HepG2 (cell line): ENCODE data around the gene VASN. TPM values are rescaled to one million over a fixed set of nuclear protein-coding genes. Genes with fewer than 3 reads are reported as not detected.
A peak's percentile ranks its signal among the peaks of the same experiment; 100 is the strongest.

Source experiments
- ATAC-seq: fragments of 200-7000 bp; cut with Tn5 transposase; 3 replicates; pipeline ENCODE4 v1.9.1; 2020; ENCODE audit warnings: mild to moderate bottlenecking, moderate library complexity
- BruUV-seq: library from RNA; stranded (reverse); fragments of 400-500 nt; replicated peaks from 2 replicates; lab custom pipeline; 2021; lab: Mats Ljungman, UMichigan
- CTCF ChIA-PET: fragments of 300-600 bp; formaldehyde crosslinking; extraction: SDS; loops from one replicate; lab custom pipeline; 2021; ENCODE audit warnings: low total read pairs, inconsistent platforms, low intra/inter-chr PET ratio; lab: Yijun Ruan, JAX
- POLR2A ChIA-PET: fragments of 350-600 bp; sonication (Branson Sonifier 250); formaldehyde crosslinking; loops from one replicate; lab custom pipeline; 2020; ENCODE audit warnings: antibody characterized with exemption, inconsistent platforms; lab: Yijun Ruan, JAX
- DNase-seq: peaks from one replicate; pipeline ENCODE4 v3.0.0-alpha.2; 2015; ENCODE audit warnings: low spot score
- FAIRE-seq: peaks from 3 replicates; lab custom pipeline; 2011; peaks lifted over from hg19 to GRCh38; lab: Jason Lieb, UNC
- H2AFZ ChIP-seq: one replicate; pipeline ENCODE4 v1.6.1; 2011; ENCODE audit warnings: low read length, inconsistent platforms
- H3K27ac ChIP-seq: fragments of 300-600 bp; 3 replicates; pipeline ENCODE4 v1.8.0; 2011; ENCODE audit warnings: mixed run types, mild to moderate bottlenecking, mixed read lengths, low read length, inconsistent platforms; ENCODE audit not compliant: insufficient read depth; ENCODE audit errors: extremely low read length
- H3K27me3 ChIP-seq, 2 experiments: fragments of 200-600 bp in 1 of 2; 2 replicates in 1 of 2; 3 replicates in 1 of 2; pipeline versions ENCODE4 v1.6.0 to v1.8.0; 2011; ENCODE audit warnings: low read length in 2 of 2, mild to moderate bottlenecking in 2 of 2, moderate library complexity in 2 of 2, inconsistent platforms in 1 of 2; ENCODE audit not compliant: insufficient read depth in 2 of 2, control insufficient read depth in 1 of 2
- H3K36me3 ChIP-seq, 2 experiments: fragments of 200-600 bp in 1 of 2; replicated peaks in 1 of 2; 2 replicates in 1 of 2; 3 replicates in 1 of 2; pipeline versions ENCODE4 v1.5.1 to v1.8.0; 2011; ENCODE audit warnings: low read length in 2 of 2, inconsistent platforms in 1 of 2; ENCODE audit not compliant: insufficient read depth in 2 of 2, control insufficient read depth in 1 of 2
- H3K4me1 ChIP-seq: 2 replicates; pipeline ENCODE4 v1.5.1; 2012; ENCODE audit warnings: low read length, inconsistent platforms; ENCODE audit not compliant: insufficient read depth
- H3K4me2 ChIP-seq: 2 replicates; pipeline ENCODE4 v1.6.0; 2011; ENCODE audit warnings: low read depth, low read length, inconsistent platforms
- H3K4me3 ChIP-seq, 3 experiments: fragments of 200-600 bp in 1 of 3; sonication (generic), shearing (Covaris generic) in 1 of 3; replicated peaks in 1 of 3; 2 replicates each; pipeline ENCODE4 v1.5.1; 2011 to 2016; ENCODE audit warnings: low read length in 3 of 3, inconsistent platforms in 2 of 3, low read depth in 2 of 3, mild to moderate bottlenecking in 2 of 3, control low read depth in 1 of 3, mixed read lengths in 1 of 3; ENCODE audit not compliant: insufficient read depth in 1 of 3
- H3K79me2 ChIP-seq: one replicate; pipeline ENCODE4 v1.6.1; 2011; ENCODE audit warnings: low read length, inconsistent platforms; ENCODE audit not compliant: insufficient read depth
- H3K9ac ChIP-seq: 2 replicates; pipeline ENCODE4 v1.6.0; 2011; ENCODE audit warnings: mild to moderate bottlenecking, low read depth, low read length, inconsistent platforms; ENCODE audit not compliant: insufficient read depth
- H3K9me3 ChIP-seq: 2 replicates; pipeline ENCODE4 v1.5.1; 2012; ENCODE audit warnings: mild to moderate bottlenecking, low read length
- H4K20me1 ChIP-seq: 2 replicates; pipeline ENCODE4 v1.6.0; 2011; ENCODE audit warnings: inconsistent platforms, mild to moderate bottlenecking, low read length, moderate library complexity; ENCODE audit not compliant: insufficient read depth
- HOXA9 ChIP-seq: sonication (generic); formaldehyde crosslinking; IDR thresholded peaks from 2 replicates; pipeline ENCODE4 v1.8.1; 2022; ENCODE audit warnings: missing genetic modification reagents, mild to moderate bottlenecking, moderate library complexity, borderline replicate concordance
- MED8 ChIP-seq: sonication (generic); formaldehyde crosslinking; IDR thresholded peaks from 2 replicates; pipeline ENCODE4 v1.8.1; 2023; ENCODE audit warnings: mild to moderate bottlenecking, missing genetic modification reagents; ENCODE audit not compliant: insufficient replicate concordance
- NR2F1 ChIP-seq, 2 experiments: fragments of 450-650 bp in 1 of 2; formaldehyde crosslinking in 1 of 2; IDR thresholded peaks; 2 replicates each; pipeline versions ENCODE4 v1.5.0 to v1.6.1; 2016 to 2020; ENCODE audit warnings: mild to moderate bottlenecking in 1 of 2, missing compliant biosample characterization in 1 of 2, missing genetic modification reagents in 1 of 2, moderate library complexity in 1 of 2
- SOX13 ChIP-seq, 3 experiments: fragments of 450-650 bp in 1 of 3; sonication (generic) in 1 of 3; formaldehyde crosslinking in 1 of 3; IDR thresholded peaks in 2 of 3; conservative IDR thresholded peaks in 1 of 3; 2 replicates each; pipeline versions ENCODE4 v1.5.0 to v1.6.1; 2016 to 2020; ENCODE audit warnings: antibody characterized with exemption in 1 of 3, mild to moderate bottlenecking in 1 of 3, missing compliant biosample characterization in 1 of 3, missing genetic modification reagents in 1 of 3, moderate library complexity in 1 of 3
- SP140L ChIP-seq: sonication (generic); formaldehyde crosslinking; IDR thresholded peaks from 2 replicates; pipeline ENCODE4 v1.4.0; 2020; ENCODE audit warnings: missing genetic modification reagents, borderline replicate concordance
- SPEN ChIP-seq: sonication (generic); formaldehyde crosslinking; IDR thresholded peaks from 2 replicates; pipeline ENCODE4 v1.5.1; 2020; ENCODE audit warnings: low read depth, mild to moderate bottlenecking, missing genetic modification reagents
- SRSF1 ChIP-seq: fragments of 200-400 bp; formaldehyde crosslinking; optimal IDR thresholded peaks from 2 replicates; pipeline ENCODE3; 2017; ENCODE audit warnings: mild to moderate bottlenecking, low read depth, low read length, moderate library complexity
- ZNF33B ChIP-seq: sonication (generic); formaldehyde crosslinking; IDR thresholded peaks from 2 replicates; pipeline ENCODE4 v1.5.1; 2020; ENCODE audit warnings: mild to moderate bottlenecking, missing genetic modification reagents
- ZNF430 ChIP-seq: sonication (generic); formaldehyde crosslinking; IDR thresholded peaks from 2 replicates; pipeline ENCODE4 v1.9.0; 2021; ENCODE audit warnings: mild to moderate bottlenecking, missing genetic modification reagents
- ZNF605 ChIP-seq: sonication (generic); formaldehyde crosslinking; IDR thresholded peaks from 2 replicates; pipeline ENCODE4 v1.8.0; 2022; ENCODE audit warnings: mild to moderate bottlenecking, missing genetic modification reagents
- ZNF777 ChIP-seq: sonication (generic); formaldehyde crosslinking; IDR thresholded peaks from 2 replicates; pipeline ENCODE4 v1.4.0; 2020; ENCODE audit warnings: missing genetic modification reagents
- WGBS: methylation state at CpG from one replicate; pipeline ENCODE4 v1.1.6; 2017; ENCODE audit warnings: low lambda C conversion rate; 5-methylcytosine and 5-hydroxymethylcytosine counted together
- in situ Hi-C: cut with HindIII; loops from 2 replicates; pipeline ENCODE4 v1.10.0; 2017; ENCODE audit warnings: low pct_unique_long_range_greater_than_20kb; ENCODE audit not compliant: extremely low pct_ligation_motif_present
- intact Hi-C: fragments of 100-400 bp; cut with micrococcal nuclease; formaldehyde crosslinking; loops from one replicate; pipeline ENCODE4 v1.10.0; 2022; ENCODE audit not compliant: unreplicated experiment
- polyA plus RNA-seq, 8 experiments: library from polyadenylated mRNA; depleted of rRNA in 3 of 8; stranded (reverse) in 7 of 8; unstranded in 1 of 8; fragments of >200 nt; fragmentation: Illumina TruSeq in 4 of 8; extraction: Trizol in 4 of 8; gene quantifications; 2 replicates each; pipeline versions ENCODE4 v1.2.1 to v1.2.3, GENCODE V29; 2011 to 2016; ENCODE audit warnings: low read depth in 4 of 8, missing spikeins in 1 of 8, mixed read lengths in 1 of 8; ENCODE audit not compliant: insufficient read depth in 1 of 8
- total RNA-seq, 5 experiments: library from RNA; depleted of rRNA; stranded (reverse); fragments of >200 nt; fragmentation: Illumina TruSeq; extraction: Trizol; gene quantifications; 2 replicates each; pipeline ENCODE4 v1.2.3, GENCODE V29; 2016; ENCODE audit warnings: low read depth in 1 of 5
- TF ChIP-seq, protein P1 (sequence below): IDR thresholded peaks from 2 replicates; pipeline ENCODE4 v1.6.1; 2016; ENCODE audit warnings: missing genetic modification reagents, missing compliant biosample characterization
- TF ChIP-seq, protein P2 (sequence below): IDR thresholded peaks from 2 replicates; pipeline ENCODE4 v1.6.1; 2012; ENCODE audit warnings: inconsistent platforms
- TF ChIP-seq, protein P3 (sequence below): sonication (generic); formaldehyde crosslinking; IDR thresholded peaks from 2 replicates; pipeline ENCODE4 v1.4.0; 2020; ENCODE audit warnings: missing genetic modification reagents

Gene VASN
- total and polyA plus RNA-seq, 2 of the 13 experiments (the other 11 are each of a cell fraction or from before 2014, with no cell fraction given) = 8.4 to 18.2 TPM

DNA sequence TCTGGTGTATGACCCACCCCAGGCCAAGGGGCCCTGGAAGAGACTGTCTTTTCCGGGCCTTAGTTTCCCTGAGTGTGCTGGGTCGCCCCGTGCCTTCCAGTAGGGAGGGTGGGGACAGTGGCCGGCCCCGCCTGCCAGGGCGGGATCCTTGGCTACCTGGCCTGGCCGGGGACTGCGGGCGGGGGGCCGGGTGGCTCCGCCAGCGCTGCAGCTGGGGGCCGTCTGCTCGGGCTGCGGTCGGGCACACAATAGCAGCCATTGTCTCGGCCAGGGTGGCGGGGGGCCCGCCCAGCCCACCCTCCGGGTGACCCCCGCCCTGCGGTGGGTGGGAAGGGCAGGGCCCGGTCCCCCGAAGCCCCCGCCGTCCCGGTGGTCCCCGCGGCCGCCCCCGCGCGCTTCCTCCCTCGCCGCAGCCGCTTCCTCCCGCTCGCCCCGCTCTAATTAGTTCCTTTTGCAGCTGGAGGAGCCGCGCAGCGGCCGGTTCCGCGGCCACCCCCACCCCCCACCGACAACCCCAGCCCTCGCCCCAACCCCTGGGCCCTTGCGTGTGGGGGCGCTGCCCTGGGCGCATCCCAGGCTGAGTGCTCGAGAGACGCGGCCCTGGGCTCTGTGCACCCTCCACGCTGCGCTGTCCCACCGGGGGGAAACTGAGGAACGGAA lies 44.1 kb upstream of the VASN start:
- H2AFZ ChIP-seq = no peak overlapping the region
- 3% methylated on average over 14 of the region's 57 CpGs for WGBS
- in situ Hi-C loops = loop anchor here (10.0 kb wide), 1 partner anchor 53 kb away; the partner anchor contains the start of gene TFAP4
- TF ChIP-seq, protein P1, sequence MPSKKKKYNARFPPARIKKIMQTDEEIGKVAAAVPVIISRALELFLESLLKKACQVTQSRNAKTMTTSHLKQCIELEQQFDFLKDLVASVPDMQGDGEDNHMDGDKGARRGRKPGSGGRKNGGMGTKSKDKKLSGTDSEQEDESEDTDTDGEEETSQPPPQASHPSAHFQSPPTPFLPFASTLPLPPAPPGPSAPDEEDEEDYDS = no peak
- no peak for TF ChIP-seq SOX13 (IDR thresholded peaks at IDR 0.05)
- TF ChIP-seq SOX13 (CRISPR knock-in tag; conservative IDR thresholded peaks at IDR 0.05 in 1 of 2, IDR thresholded peaks at IDR 0.05 in 1 of 2) = peak in 1 of 2 experiments; percentile 54; a peak in 2 of 4 replicates
- no peak for TF ChIP-seq NR2F1 (CRISPR knock-in tag; IDR thresholded peaks at IDR 0.05)
- 0 out of 2 replicates have a peak, but pooled peaks have one; percentile 7 for TF ChIP-seq ZNF430 (CRISPR knock-in tag)
- 0 out of 2 replicates have a peak, but pooled peaks have one; percentile 11 for TF ChIP-seq SPEN (CRISPR knock-in tag)
- TF ChIP-seq, protein P2, sequence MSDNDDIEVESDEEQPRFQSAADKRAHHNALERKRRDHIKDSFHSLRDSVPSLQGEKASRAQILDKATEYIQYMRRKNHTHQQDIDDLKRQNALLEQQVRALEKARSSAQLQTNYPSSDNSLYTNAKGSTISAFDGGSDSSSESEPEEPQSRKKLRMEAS = 0 out of 2 replicates have a peak, but pooled peaks have one; percentile 21
- TF ChIP-seq ZNF777 = peak; percentile 40; the same call in 1 of the 2 replicates
- no peak for TF ChIP-seq ZNF33B
- peak; percentile 44 for TF ChIP-seq SRSF1
- TF ChIP-seq MED8 (CRISPR knock-in tag) = no peak
- TF ChIP-seq SP140L (CRISPR knock-in tag) = no peak
- TF ChIP-seq, protein P3, sequence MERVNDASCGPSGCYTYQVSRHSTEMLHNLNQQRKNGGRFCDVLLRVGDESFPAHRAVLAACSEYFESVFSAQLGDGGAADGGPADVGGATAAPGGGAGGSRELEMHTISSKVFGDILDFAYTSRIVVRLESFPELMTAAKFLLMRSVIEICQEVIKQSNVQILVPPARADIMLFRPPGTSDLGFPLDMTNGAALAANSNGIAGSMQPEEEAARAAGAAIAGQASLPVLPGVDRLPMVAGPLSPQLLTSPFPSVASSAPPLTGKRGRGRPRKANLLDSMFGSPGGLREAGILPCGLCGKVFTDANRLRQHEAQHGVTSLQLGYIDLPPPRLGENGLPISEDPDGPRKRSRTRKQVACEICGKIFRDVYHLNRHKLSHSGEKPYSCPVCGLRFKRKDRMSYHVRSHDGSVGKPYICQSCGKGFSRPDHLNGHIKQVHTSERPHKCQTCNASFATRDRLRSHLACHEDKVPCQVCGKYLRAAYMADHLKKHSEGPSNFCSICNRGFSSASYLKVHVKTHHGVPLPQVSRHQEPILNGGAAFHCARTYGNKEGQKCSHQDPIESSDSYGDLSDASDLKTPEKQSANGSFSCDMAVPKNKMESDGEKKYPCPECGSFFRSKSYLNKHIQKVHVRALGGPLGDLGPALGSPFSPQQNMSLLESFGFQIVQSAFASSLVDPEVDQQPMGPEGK = peak; percentile 90
- TF ChIP-seq ZNF605 (CRISPR knock-in tag) = peak; percentile 14; the same call in 1 of the 2 replicates
- no peak for TF ChIP-seq HOXA9

More for the DNA sequence above, 44.1 kb upstream of the VASN start:
- H4K20me1 ChIP-seq = no peaks in the 10 kb centered on the region
- DNase-seq = no peak
- H3K4me2 ChIP-seq = peak overlapping the region; percentile 83
- H3K27me3 ChIP-seq = 0 out of 5 replicates have a peak, but pooled peaks cover 0 to 5% of the 10 kb centered on the region in 2 experiments
- POLR2A ChIA-PET = interaction anchor here (1.0 to 3.1 kb wide), 12 partner anchors 12 to 127 kb away, joined by 3 to 15 read pairs (median 6); partner anchors contain the start of gene GLIS2
- intact Hi-C loops = loop anchor here (2.0 kb wide), 1 partner anchor 39 kb away; no protein-coding TSS in a partner anchor
- no TSS peak for BruUV-seq
- no peaks in the 10 kb centered on the region for H3K9me3 ChIP-seq
- peak overlapping the region; percentile 64 to 82 (median 76); a peak in 5 of 6 replicates for H3K4me3 ChIP-seq
- no peaks in the 10 kb centered on the region for H3K79me2 ChIP-seq
- peak overlapping the region; percentile 71 for H3K9ac ChIP-seq
- CTCF ChIA-PET = interaction anchor here (2.4 to 5.6 kb wide), 3 partner anchors 16 to 73 kb away, joined by 13 to 69 read pairs (median 43); no protein-coding TSS in a partner anchor
- H3K27ac ChIP-seq = peak overlapping the region; percentile 64
- peak; percentile 5 for ATAC-seq
- peaks cover 54% of the 10 kb centered on the region for H3K4me1 ChIP-seq
- no peaks in the 10 kb centered on the region for H3K36me3 ChIP-seq
- FAIRE-seq = no peak
